Measurements from ENCODE around the gene CCR7.
A peak's percentile ranks its signal among the peaks of the same experiment; 100 is the strongest.
"Not testable (repeated sequence)": the region's sequence is repeated elsewhere in the genome, so short reads cannot be mapped to it uniquely, and the experiment has no call there.

Gene CCR7

GRCh38 chr17:40548491-40548981 lies 16.7 kb downstream of the CCR7 start:
- DNase-seq = peak; percentile 25

DNA sequence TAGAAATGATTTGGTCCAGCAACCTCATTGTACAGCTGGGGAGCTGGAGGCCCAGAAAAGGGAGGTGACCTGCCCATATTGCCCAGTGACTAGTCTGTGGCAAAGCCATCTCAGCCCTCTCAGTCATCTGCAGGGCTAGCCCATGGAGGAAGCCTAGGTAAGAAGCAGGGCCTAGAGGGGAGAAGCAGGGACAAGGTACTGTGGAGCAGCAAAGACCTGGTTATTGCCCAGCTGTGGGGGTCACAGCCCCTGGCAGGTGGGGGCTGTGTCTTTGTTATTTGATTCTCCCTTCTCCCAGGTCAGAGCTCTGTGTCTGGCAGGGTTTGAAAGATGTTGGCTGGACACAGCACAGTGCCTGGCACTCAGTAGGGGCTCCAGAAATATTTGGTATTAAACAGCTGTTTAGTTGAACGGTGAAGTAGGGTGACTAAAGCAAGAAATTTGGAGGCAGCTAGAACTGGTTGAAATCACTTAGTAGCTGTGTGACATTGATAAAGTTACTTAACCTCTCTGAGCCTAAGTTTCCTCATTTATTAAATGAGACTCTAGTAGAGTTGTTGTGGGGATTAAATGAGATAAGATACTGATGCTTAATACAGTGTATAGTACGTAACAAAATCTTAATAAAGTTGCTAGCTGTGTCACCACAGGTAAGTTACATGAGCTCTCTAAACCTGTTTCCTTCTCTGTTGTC lies 17.3 kb downstream of the CCR7 start:
- DNase-seq = peak; percentile 11

DNA sequence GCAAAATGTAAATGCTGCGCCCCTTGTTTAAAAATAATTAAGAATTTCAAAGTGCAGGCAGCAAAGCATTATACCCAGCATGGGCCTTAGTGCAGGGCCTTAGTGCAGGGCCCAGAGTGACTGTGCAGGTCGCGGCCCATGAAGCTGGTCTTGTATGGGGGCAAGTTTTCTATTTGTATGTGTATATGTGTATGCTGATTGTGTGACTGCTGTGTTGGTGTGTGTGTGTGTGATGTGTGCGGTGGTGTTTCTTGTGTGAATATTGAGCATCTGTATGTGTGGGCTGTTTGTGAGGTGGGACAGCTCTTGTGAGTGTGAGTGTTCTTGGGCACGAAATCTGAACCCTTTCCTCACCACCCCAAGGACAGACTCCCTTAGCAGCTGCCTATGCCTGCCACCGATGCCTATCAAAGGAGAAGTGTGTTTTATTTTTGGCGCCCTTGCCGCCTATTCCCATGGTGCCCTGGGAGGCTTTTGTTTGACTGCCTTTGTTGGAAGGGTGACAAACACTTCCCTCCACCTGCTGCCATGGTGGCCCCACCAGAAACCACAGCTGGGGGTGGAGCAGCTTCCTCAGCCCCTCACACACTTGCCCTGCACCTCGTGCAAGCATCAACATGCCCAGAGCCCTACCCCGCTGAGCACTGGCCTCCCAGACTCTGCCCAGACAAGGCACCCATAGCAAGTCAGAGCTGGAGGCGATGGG lies 18.0 kb downstream of the CCR7 start:
- DNase-seq = peak; percentile 46

DNA sequence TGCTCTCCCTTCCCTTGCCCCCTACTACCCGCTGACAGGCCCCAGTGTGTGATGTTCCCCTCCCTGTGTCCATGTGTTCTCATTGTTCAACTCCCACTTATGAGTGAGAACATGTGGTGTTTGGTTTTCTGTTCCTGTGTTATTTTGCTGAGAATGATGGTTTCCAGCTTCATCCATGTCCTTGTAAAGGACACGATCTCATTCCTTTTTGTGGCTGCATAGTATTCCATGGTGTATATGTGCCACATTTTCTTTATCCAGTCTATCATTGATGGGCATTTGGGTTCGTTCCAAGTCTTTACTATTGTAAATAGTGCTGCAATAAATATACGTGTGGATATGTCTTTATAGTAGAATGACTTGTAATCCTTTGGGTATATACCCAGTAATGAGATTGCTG lies 18.8 kb downstream of the CCR7 start:
- not testable (repeated sequence) for DNase-seq

DNA sequence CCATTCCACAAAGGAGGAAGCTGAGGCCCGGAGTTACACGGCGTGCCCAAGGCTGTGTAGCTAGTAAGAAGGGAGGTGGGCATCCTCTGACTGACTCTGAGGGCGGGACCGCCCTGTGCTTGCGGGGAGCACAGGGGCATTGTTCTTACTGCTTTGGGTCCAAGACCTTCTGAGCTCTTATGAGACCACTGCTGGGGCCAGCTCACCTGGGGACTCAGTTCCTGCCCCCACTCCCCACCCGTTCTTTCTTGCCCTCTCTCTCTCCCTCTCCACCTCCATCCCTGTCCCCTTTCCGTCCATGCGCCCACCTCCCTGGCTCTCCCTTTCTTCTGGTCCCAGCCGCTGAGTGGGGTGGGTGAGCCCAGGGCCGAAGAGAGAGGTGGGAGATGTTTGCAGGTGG lies 19.6 kb downstream of the CCR7 start:
- peak; percentile 6 for DNase-seq

GRCh38 chr17:40542558-40543411 lies 22.5 kb downstream of the CCR7 start:
- DNase-seq = peak; percentile 91

DNA sequence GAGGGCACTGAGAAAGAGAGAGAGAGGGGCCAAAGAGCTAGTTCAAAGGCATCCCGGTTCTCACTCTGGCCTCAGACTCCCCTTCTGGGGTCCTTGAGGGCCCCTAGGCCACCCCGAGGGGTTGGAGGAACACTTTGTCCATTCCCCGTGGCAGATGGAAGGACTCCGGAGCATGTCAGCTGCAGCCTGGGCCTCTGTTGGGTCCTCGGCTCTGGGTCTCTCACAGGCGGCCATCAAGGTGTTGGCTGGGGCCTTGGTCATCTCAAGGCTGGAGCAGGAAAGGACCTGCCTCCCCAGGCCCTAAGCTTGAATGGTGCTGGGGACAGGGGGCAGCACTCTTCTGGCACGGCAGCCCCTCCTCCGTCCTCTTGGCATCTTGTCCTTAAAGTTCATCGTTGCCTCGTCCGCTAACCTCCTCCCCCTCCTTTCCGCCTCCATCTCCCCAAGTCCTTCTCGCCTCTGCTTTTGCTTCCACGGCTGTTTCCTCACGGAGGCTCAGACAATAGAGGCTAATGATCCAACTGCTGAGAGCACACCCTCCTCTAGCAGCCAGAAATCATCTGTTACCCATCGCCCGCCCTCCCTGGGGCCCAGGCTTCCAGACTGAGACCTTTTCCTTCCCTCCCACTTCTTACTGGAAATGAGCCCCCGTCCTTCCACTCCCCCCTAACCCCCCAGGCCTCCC lies 23.3 kb downstream of the CCR7 start:
- peak; percentile 89 for DNase-seq

GRCh38 chr17:40541060-40541872 lies 24.0 kb downstream of the CCR7 start:
- DNase-seq = peak; percentile 37

DNA sequence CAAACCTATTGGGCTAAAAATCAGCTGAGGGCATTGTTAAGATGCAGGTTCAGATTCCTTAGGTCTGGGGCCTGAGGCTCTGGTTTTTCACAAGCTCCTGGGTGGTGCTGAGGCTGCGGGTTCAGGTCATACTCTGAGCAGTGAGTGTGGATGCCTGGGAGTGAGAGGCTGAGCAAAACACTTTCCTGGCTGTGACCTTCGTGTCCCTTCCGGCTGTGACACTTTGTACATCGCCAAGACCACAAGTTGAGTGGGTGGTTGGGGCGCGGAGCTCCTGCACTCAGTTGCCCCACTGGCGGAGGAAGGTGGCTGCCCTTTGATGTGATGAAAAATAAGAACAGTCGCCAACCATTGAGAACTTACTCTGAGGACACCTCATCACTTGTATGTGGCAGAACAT lies 24.8 kb downstream of the CCR7 start:
- peak; percentile 8 for DNase-seq

DNA sequence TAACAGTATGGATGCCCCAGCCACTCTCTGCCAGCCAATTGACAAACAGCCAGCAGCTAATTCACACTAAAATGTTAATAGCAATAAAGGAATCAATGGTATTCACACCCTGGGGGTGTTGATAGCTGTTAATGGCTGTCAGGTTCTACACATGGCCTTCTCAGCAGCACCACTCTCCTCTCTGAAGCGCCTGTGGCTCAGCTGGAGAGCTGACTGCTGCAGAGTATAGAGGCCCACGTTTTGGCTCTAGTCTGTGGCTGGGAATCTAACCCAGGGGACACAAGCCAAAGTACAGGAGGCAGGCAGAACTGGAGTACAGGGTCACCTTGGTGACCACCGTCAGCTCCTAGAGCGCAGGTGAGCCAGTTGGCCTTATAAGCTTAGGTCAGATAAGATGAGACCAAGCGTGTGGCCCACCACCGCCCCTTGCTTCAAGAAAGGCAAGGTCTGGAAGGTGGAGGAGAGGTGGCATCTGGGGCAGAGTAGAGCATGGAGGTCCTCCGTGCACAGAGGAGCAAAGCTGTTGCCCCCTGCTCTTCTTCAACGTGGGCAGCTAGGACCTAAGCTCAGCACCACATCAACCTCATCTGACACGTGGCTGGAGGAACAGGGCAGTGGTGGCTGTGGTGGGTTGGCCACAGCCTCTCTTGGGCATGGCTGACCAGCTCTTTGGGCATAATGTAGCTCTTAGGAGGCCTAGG lies 25.4 kb downstream of the CCR7 start:
- DNase-seq = peak; percentile 27

- no peak for DNase-seq
These were observed 26.2 kb downstream of the CCR7 start for GRCh38 chr17:40538936-40539705.

- peak; percentile 25 for DNase-seq
These were observed 27.0 kb downstream of the CCR7 start for GRCh38 chr17:40538019-40538935.

GRCh38 chr17:40536295-40537171 lies 28.7 kb downstream of the CCR7 start:
- peak; percentile 60 for DNase-seq

- peak; percentile 3 for DNase-seq
These were observed 29.4 kb downstream of the CCR7 start for GRCh38 chr17:40535924-40536294.

DNA sequence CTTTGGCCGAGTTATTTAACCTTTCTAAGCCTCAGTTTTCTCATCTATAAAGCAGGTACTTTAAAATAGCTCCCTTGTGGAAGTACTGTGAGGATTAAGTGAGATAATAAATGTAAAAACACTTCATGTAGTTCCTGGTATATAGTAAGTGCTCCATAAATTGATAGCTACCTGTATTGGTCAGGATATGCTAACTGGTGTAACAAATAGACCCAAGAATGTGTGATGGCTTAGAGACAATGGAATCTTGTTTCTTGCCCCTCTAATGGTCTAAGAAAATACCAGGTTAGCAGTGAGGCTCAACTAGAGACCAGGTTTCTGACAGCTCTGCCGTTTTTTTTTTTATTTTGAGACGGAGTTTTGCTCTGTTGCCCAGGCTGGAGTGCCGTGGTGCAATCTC lies 29.8 kb downstream of the CCR7 start:
- peak; percentile 4 for DNase-seq

DNA sequence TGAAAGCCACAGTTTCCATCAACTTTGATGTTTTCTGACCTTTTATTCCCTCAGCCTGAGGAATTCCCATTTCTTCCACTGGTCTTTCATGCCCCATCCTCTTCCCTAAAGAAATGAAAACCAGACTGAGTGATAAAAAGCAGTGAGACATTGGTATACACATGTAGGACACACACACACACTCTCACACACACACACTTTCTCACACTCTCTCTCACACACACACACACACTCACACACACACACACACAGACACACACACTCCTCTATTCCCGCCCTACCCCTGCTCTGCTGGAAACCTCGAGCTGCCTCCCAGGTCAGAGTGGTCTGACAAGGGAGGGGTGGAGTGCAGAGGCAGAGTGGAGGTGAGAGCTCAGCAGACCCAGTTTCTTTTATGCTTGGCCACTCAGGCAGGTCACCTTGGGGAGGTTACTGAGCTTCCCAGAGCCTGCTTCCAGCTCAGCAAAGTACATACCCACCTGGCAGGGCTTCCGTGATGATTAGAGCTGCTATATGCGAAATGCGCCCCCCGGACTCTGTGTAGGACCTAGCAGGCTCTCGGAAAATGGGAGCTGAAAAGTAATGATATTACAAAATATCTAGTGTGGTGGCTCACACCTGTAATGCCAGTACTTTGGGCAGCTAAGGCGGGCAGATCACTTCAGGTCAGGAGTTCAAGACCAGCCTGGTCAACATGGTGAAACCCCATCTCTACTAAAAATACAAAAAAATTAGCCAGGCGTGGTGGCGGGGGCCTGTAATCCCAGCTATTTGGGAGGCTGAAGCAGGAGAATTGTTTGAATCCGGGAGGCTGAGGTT lies 30.7 kb downstream of the CCR7 start:
- DNase-seq = peak; percentile 34

DNA sequence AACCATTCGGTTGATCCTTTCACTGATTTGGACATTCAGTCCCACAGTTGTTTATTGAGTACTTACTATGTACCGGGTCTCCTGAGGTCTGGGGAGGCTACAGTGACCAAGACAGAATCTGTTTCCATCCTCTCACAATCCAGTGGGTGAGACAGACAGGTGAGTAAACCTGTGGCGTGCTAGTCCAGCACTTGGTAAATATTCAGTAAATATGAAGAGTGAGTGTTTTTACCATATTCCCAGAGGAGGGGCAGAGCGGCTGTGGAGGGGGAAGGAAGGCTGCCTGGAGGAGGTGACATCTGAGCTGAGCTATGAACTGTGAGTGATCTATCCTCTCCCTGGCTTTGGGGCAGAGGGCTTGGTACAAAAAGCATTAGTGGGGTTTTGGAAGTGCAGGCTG lies 31.4 kb downstream of the CCR7 start:
- peak; percentile 21 for DNase-seq
